Prostate gland (tissue), 2 donors: ENCODE measurements around the gene GALNT5. TPM values are rescaled to one million over a fixed set of nuclear protein-coding genes. Genes with fewer than 3 reads are reported as not detected.
A peak's percentile ranks its signal among the peaks of the same experiment; 100 is the strongest.

Experiments
- DNase-seq: peaks from one replicate; pipeline ENCODE4 v3.0.0-alpha.2; 2019; ENCODE audit warnings: low spot score
- H3K27ac ChIP-seq, 2 donors: fragments of 200-600 bp; sonication (generic); 2 replicates each; pipeline ENCODE4 v1.5.1; 2017 to 2019
- H3K27me3 ChIP-seq: fragments of 200-600 bp; sonication (generic); replicated peaks from 2 replicates; pipeline ENCODE4 v1.5.1; 2019; ENCODE audit not compliant: insufficient read depth
- H3K36me3 ChIP-seq, 2 donors: fragments of 200-600 bp; sonication (generic); 1 replicate in 1 of 2; 2 replicates in 1 of 2; pipeline versions ENCODE4 v1.5.1 to v1.8.1; 2017 to 2019
- H3K4me1 ChIP-seq: fragments of 200-600 bp; sonication (generic); replicated peaks from 2 replicates; pipeline ENCODE4 v1.5.1; 2019
- H3K4me3 ChIP-seq, 2 donors: fragments of 200-600 bp; sonication (generic); 2 replicates each; pipeline ENCODE4 v1.5.1; 2017 to 2019
- H3K9me3 ChIP-seq: fragments of 200-600 bp; sonication (generic); 2 replicates; pipeline ENCODE4 v1.5.1; 2017
- CTCF ChIP-seq, 4 experiments: fragments of 200-600 bp in 2 of 4; fragments of 450-650 bp in 2 of 4; sonication (generic) in 2 of 4; IDR thresholded peaks; 1 replicate in 3 of 4; 2 replicates in 1 of 4; pipeline ENCODE4 v1.5.1; 2016 to 2019; ENCODE audit warnings: antibody characterized with exemption in 4 of 4, mild to moderate bottlenecking in 2 of 4, moderate library complexity in 2 of 4
- POLR2A ChIP-seq: fragments of 450-650 bp; IDR thresholded peaks from one replicate; pipeline ENCODE4 v1.6.1; 2016; ENCODE audit warnings: antibody characterized with exemption, mild to moderate bottlenecking
- POLR2AphosphoS5 ChIP-seq: sonication (generic); formaldehyde crosslinking; IDR thresholded peaks from one replicate; pipeline ENCODE4 v1.6.1; 2017; ENCODE audit warnings: antibody characterized with exemption
- WGBS: methylation state at CpG from one replicate; pipeline ENCODE4 v1.1.5; 2018; 5-methylcytosine and 5-hydroxymethylcytosine counted together
- intact Hi-C: fragments of 100-400 bp; cut with DNase I; formaldehyde crosslinking; loops from one replicate; pipeline ENCODE4 v1.14.2; 2022
- total RNA-seq, 2 donors: library from RNA; depleted of rRNA; stranded (reverse); fragments of >200 nt; gene quantifications; one replicate each; pipeline ENCODE4 v1.1.0, GENCODE V29; 2016

The GALNT5 gene
- total RNA-seq, result 1 to 10 TPM; 2.0 to 2.6 TPM

- Histone ChIP-seq H3K36me3 (no peaks in the 10 kb centered on the region), H3K4me1 (no peaks in the 10 kb centered on the region), H3K9me3 (no peaks in the 10 kb centered on the region), H3K27me3 (no peaks in the 10 kb centered on the region), H3K27ac (peak within 1 kb of the TSS; percentile 2 to 10), H3K4me3 (peak within 1 kb of the TSS; percentile 9 to 11)
- 8% methylated on average over 15 of the region's 15 CpGs for WGBS
- DNase-seq, result peak; percentile 12
- TF ChIP-seq POLR2AphosphoS5 (peak; percentile 19), CTCF (IDR thresholded peaks at IDR 0.05) (no peak), POLR2A (peak; percentile 24)
- intact Hi-C loops, result no loop called here
Measured at GRCh38 chr2:157257312-157258252, at the start of gene GALNT5. Gene GALNT5, plus strand, starts transcription at chr2:157257705. Its CDS starts 378 bp downstream, at chr2:157258083.

DNA sequence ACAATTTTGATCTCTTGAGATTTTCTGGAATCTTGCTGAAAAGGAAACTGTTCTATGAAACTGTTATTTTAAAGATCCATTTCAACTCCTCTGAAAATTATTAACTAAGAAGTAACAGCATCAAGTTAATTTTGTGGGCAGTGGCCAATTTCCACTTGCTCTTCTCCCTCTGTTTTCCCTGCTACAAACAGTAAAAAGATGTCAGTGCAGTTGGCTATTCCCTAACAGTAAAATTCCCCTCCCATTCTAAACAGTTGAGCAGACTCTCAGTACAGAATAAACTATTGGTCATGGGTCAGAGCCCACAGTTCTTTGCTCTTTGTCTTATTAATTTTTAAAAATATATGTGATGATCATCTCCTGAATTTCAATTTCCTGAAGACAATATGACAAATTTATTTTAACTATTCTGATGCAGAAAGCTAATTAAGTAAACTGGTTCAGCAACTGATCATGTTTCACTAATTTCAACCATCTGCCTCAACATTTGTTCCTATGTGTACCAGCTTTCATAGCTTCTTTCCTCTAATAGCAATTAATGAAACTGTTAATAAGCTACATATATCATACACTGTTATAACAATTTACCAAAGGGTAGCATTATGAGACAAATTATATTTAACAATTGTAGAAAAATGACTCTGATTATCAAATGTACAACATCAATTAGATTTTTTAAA is 41.1 kb upstream of the GALNT5 start:
- no peak overlapping the region for H3K27ac ChIP-seq
- TF ChIP-seq POLR2AphosphoS5, result no peak
- no peak for TF ChIP-seq CTCF (IDR thresholded peaks at IDR 0.05)
- TF ChIP-seq POLR2A, result no peak
- no peaks in the 10 kb centered on the region for H3K9me3 ChIP-seq
- no peak for DNase-seq
- H3K36me3 ChIP-seq, result no peaks in the 10 kb centered on the region
- H3K4me1 ChIP-seq, result no peaks in the 10 kb centered on the region
- intact Hi-C loops, result no loop called here
- no peaks in the 10 kb centered on the region for H3K27me3 ChIP-seq
- H3K4me3 ChIP-seq, result no peak overlapping the region

DNA sequence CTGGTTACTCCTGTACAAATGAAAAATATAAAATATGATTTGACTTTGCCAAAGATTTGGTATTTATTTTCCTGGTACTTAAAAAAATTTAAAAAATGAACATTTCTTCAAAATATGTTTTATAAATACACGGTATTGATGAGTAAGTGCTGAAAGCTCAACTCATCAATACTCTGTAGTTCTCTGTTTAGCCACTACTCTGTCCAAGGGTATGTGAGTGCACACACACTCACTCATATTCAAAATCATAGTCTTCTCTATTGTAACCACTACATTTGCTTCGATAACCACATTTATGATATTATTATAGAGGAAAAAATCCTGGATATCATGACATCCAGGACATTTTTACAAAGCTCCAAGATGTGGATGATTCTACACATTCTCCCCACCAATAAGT is 40.1 kb upstream of the GALNT5 start:
- H3K36me3 ChIP-seq, result no peaks in the 10 kb centered on the region
- no peak for TF ChIP-seq POLR2A
- TF ChIP-seq CTCF (IDR thresholded peaks at IDR 0.05), result no peak
- TF ChIP-seq POLR2AphosphoS5, result no peak
- no peaks in the 10 kb centered on the region for H3K27me3 ChIP-seq
- intact Hi-C loops, result no loop called here
- no peak for DNase-seq
- WGBS, result 95% methylated on average over 2 of the region's 2 CpGs
- H3K4me3 ChIP-seq, result no peak overlapping the region
- H3K27ac ChIP-seq, result no peak overlapping the region
- H3K9me3 ChIP-seq, result no peaks in the 10 kb centered on the region
- no peaks in the 10 kb centered on the region for H3K4me1 ChIP-seq

DNA sequence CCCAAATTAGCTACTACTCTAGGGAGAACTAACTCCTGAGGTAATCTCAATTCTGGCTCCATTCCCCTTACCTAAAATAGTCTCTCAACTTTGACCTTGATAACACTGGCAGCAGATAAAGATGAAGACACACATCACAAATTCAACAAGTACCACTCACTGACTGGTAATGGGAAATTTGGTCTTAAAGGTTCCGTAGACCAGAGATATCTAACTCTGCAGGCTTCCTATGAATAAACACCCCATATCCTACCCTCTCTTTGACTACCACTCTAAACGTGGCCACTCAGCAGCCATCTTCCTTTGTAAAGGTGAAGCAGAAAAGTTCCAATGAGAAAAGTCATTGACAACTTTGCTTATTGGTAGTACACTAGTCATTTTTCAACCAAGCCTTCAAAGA is 38.6 kb upstream of the GALNT5 start:
- Histone ChIP-seq H3K9me3 (no peaks in the 10 kb centered on the region), H3K4me1 (no peaks in the 10 kb centered on the region), H3K36me3 (no peaks in the 10 kb centered on the region), H3K4me3 (no peak overlapping the region), H3K27me3 (no peaks in the 10 kb centered on the region), H3K27ac (no peak overlapping the region)
- intact Hi-C loops, result no loop called here
- TF ChIP-seq POLR2AphosphoS5 (no peak), CTCF (IDR thresholded peaks at IDR 0.05) (no peak), POLR2A (no peak)
- no peak for DNase-seq
- 81% methylated on average over 2 of the region's 2 CpGs for WGBS
